Astrocyte of the hippocampus (primary cell): ENCODE results near the gene NEB.
"Not testable (repeated sequence)": the region's sequence is repeated elsewhere in the genome, so short reads cannot be mapped to it uniquely, and the experiment has no call there.

ENCODE experiments used
- DNase-seq: peaks from one replicate; pipeline ENCODE4 v3.0.0; 2011; ENCODE audit warnings: low read depth, low spot score

NEB gene

DNA sequence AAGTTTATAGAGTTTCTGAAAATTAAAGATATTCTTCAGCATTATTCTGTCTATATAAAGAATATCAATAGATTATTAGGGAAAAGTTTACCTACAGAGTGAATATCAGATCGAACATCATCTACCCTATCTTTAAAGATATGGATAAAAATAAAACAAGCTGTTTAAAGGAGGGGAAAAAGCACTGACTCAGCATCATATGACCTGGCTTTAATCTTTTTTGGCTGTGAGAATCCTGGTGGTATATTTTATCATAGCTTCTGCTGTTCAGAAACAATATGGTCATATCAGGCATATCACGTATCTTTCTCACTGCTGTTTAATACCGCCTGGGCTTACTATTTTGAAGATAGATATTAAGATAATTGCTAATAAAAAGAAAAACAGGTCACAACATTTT lies 80.2 kb downstream of the NEB start:
- DNase-seq = no peak

DNA sequence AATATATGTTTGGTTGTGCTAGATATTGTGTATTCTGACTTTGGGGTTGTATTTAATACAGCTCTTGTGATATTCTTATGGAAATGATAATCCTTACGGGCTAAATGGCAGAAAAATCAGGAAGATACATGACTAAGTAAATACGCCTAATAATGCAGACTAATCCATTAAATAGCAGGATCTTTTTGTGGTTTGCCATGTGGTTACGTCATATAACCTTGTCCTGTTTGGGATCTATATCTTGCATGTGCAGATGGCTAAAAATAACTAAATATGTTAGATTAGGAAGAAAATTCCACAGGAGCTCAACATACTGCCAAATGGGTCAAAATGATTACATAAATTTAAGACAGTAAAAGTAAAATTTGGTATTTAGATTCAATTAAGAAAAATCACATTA lies 83.0 kb downstream of the NEB start:
- no peak for DNase-seq

DNA sequence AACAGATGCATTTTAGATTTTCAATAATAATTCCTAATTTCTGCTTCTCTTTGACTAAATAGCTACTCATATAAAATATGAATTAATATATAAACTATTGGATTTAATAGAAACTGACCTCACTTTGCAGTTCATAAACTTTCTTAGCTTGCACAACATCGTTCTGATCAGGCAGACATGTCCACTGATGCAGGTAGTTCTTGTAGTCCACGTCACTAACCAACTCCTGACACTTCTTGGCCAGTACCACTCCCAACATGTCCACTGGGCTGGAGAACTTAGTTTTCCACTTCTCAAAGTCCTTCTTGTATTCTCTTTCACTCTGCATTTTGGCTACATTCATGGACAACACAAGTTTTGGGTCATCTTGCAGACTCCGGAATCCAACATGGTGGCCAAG lies 83.8 kb downstream of the NEB start:
- no peak for DNase-seq

DNA sequence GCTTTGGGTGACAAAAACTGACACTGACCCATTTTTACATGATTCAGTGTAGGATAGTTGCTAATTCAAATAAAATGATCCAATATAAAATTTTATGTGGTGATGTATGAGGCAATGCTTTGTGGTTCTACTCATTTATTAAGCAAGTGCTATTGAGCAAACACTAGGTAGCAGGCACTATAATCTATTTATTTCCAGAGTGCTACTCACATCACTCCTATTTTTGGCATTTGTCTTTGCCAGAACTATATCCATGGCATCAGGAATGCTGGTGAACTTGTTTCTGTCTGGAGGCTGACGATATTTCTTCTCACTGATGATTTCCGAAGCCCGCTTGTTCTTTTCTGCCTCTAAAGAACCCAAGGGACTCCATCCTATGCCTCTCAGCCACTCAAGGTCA lies 84.3 kb downstream of the NEB start:
- no peak for DNase-seq

DNA sequence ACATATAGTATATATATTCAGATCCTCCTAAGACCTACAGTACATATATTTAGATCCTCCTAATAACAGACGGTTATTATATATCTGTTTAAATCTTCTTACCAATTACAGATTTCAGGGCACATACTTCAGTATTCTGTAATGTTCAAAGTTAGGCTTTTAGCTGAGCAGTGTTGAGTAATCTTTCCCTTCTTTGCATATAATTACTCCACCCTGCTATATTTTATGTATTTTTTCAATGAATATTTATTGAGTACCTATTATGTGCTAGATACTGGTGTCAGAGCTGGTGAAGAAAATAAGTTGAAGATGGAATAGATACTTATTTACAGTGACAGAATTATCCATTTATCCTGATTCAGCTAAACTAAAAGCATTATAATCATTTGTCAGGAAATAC lies 84.9 kb downstream of the NEB start:
- no peak for DNase-seq

DNA sequence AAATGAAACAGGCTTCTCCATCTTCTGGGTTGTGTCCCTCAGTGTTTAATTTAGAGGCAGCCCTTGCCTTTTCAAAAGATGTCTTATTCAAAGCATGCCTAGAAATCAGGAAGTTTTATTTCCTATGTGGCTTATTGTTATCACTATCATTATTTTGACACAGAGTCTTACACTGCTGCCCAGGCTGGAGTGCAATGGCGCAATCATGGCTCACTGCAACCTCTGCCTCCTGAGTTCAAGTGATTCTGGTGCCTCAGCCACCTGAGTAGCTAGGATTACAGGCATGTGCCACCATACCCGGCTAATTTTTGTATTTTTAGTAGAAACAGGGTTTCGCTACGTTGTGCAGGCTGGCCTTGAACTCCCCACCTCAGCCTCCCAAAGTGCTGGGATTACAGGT lies 87.8 kb downstream of the NEB start:
- not testable (repeated sequence) for DNase-seq

DNA sequence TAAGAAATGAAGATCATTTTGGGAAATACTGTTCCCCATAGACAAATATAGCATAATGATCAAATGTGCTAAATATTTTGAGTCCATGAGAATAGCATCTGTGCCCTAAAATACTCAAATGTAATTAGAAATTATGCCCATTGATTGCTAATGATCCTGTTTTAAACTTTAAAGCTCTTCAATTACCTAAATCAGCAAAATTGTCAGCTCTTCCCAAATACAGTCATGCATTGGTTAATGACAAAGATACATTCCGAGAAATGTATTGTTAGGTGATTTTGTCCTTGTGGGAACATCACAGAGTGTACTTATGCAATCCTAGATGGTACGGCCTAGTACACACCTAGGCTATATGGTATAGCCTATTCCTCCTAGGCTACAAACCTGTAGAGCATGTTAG lies 89.7 kb downstream of the NEB start:
- no peak for DNase-seq

DNA sequence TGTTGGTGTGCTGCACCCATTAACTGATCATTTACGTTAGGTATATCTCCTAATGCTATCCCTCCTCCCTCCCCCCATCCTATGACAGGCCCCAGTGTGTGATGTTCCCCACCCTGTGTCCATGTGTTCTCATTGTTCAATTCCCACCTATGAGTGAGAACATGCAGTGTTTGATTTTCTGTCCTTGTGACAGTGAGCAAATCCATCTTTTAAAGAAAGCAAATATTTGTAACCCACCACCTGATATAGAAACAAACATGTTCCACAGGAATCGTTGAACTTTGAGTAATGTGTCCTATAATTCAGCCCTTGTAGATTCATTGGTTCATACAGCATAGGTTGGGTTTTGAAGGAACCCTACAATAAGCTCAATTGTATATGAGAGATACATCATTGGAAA lies 92.4 kb downstream of the NEB start:
- not testable (repeated sequence) for DNase-seq

DNA sequence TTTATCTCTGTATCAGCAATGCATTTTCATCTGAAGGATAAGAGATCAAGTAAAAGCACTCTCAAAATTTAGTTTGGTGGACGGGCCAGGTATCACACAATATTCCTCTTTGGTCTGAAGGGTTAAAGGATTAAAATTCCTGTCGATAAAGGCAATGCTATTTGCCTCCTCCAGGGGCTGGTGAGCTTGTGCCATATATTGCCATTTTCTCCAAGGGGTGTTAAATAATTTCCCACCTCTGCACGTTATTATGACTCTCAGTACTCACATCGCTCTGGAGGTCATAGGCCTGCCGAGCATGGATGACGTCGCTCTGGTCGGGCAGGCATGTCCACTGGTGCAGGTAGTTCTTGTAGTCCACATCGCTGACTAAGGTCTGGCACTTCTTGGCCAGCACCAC lies 94.2 kb downstream of the NEB start:
- no peak for DNase-seq

DNA sequence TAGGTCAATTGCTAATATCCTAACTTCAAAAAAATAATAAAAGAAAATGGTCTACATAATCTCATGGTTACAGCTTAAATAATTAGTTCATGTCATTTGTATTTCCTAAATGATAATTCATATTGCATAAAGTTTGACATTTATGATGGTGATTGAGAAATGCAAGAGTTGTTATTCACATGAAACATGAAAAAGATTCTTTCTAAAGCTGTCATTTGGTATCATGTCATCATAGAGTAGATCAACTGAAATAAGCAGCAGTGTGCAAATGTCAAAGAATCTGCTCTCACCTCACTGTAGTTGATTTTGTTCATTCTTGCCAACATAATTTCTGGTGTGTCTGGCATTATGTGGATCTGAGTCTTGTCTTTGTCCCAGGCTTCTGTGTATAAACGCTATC lies 95.3 kb downstream of the NEB start:
- no peak for DNase-seq

DNA sequence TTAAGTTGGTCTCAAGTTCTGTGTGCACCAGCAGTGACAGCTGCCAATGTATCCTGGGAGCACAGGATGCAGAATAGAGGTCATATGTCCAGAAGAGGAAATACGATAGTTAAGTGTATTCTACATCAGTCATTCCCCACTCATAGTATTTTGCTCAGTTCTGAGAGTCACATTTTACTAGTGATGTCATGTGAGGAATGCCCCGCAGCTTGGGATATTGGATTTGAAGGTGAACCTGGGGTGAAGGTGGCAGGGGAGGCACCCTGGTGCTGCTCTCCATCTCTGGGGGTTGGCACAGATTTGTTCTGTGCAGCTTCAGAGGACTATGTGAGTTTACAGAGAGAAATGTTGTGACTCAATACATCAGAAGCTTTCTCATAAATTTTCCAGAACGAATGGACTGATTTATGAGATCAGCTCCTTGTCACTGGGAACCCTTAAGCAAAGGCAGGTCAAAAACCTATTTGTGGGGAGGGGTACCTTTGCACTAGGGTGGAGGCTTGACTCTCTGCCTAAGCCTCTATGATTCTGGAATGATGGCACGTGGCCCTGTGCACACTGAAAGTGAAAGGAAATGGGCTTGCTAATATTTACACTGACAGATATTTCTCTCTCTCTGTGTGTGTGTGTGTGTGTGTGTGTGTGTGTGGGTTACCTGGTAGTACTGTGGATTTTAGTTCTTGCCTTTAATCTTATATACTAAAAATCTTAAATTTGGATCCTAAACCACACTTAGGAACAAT lies 95.9 kb downstream of the NEB start:
- DNase-seq = no peak

DNA sequence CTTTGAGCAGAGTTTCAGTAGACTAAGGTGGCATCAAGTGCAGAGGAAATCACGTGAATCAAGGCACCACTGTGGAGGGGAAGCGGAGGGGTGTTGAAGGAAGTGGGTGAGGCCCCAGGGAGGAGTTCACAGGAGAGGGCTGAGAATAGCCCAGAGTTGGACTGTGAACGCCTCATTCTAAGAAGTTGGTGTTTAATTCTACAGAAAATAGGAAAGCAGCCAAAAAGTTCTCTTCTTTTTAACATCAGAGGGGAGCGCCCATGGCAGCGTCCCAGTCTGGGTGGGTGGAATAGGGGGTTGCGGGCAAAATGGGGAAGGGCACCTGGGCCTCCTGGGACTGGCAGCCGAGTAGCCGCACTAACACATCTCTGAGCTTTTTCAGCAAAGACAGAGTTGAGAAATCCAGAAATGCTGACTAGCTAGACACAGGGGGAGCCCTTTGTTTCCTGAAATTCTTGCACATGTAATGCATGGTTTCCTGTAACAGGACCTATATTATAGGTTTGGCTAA lies 97.0 kb downstream of the NEB start:
- DNase-seq = no peak

DNA sequence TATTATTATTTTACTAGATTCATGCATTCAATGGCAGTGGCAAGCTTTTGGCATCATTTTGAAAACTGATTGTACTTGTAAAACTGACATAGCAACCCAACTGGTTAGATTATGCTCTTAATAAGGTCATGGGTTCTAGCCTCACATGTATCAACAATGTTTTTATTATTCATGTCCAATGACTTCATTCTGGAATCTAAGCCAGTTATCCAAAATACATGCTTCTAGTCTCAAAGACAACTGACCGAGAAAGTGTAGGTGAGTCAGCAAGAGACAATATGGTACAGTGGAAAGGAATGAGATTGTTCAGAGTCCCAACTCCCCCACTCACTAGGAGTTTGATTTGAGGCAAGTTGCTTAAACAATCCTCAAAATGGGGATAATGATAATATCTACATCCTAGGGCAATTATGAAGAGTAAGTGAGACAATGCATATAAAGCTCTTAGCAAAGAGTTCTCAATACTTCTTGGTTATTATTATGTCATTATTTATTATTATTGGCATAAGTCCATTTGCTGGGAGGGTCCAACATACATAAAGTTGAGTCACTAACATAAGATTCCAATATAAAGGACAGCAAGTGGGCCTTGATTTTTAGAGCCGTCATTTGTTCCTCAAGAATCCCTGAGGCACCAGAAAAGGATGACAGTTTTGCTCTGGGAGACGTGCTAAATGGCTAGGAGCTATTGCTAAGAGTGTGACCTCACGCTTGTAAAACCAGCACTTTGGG lies 99.4 kb downstream of the NEB start:
- no peak for DNase-seq

DNA sequence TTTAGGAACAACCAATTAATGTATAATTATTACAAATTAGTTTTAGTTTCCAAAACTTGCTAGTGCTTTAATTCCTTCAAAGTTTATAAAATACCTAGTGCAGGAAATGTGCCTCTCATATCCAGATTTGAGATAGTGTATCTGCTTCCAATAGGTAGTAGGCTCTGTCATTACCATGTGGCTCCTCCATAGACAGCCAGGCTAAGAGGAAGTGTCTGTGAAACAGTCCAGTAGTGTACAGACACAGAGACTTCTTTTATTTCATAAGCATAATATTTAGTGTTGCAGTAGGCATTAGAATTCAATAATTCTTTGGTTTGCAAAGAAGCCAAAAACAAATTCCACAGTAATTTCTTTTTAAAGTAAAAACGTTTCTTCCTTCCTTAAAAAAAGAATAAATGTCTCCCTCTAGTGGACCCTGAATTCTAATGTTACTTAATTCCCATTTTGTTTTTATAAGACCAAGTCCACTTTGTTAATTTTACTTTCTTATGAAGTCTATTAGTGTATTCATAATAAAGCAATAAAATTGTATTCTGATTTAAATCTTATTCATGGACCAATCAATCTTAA lies 101.2 kb downstream of the NEB start:
- peak; percentile 15 for DNase-seq

DNA sequence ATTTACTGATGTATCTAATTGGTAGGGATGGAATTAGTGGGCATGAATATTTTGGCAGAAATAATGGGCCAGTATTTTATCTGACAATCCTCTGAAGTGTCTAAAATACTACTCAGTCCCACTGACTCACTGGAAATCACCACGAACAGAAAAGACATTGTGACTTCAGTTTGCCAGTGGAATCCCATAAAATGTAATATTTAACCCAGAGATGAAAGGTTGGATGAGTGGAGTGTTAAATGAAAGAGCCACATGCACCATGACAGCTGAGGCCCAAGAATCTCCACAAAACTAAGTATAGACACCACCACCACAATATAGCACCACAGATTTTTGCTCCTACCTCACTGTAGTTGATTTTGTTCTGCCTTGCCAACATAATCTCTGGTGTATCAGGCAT lies 103.9 kb downstream of the NEB start:
- DNase-seq = no peak

DNA sequence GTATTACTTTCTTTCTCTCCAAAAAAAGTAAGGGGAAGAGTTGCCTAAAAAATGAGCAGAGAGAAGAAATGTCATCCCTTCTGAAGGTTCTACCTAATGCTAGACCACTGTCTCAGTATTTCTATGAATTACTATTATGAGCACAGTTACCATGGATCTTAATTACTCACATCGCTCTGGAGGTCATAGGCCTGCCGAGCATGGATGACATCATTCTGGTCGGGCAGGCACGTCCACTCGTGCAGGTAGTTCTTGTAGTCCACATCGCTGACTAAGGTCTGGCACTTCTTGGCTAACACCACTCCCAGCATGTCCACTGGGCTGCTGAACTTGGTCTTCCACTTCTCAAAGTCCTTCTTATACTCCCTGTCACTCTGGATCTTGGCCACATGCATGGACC lies 106.9 kb downstream of the NEB start:
- no peak for DNase-seq

DNA sequence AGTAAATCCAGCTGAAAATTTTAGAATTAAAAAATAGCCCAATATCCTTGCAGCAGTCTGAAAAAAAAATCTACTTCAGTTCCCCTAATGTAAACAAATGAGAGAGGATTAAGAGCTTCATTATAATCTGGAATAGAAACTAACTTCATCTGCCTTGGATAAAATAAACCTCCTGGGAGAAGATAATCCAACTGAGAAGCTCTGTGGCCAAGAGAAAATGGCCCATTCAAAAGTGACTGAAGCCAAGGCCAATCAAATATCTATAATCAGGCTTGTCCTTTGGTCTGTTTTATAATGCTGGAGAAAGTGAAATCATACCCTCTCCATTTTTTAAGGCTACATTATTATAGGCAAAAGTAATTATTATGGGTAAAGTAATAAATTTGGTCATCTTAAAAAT lies 110.0 kb downstream of the NEB start:
- no peak for DNase-seq

DNA sequence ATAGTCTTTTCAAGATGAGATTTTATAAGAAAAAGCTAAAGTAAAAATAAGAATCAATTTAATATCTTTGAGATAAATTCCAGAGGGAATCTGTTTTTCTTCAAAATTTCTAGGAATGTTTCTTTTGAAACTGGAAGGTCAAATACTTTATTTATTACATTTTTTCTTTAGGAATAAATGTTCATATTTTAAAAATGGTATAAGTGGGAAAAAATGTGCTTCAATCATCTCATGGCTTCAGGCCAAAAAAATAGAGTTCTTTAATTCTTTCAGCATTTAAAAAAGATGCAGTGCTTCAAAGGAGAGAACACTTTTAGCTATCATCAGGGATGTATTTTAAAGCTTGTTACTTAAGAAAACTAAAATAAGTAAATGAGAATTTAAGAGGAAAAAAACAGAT lies 110.6 kb downstream of the NEB start:
- DNase-seq = no peak

DNA sequence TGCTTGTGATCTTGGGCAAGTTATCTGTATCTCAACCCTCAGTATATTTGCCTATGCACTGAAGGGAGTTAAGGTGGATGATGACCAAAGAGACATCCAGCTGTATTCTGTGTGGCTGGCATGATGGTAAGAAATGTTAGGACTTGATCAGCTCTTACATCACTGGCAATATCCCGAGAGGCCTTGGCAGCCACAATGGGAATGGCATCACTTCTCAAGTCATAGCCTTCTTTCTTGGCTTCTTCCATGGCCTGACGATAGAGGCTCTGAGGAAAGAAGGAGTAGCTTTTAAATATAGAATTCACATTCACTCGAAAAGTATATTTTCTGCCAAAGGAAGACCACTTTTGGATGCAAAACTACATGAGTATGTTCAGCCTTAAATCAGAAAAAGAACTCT lies 113.5 kb downstream of the NEB start:
- no peak for DNase-seq

DNA sequence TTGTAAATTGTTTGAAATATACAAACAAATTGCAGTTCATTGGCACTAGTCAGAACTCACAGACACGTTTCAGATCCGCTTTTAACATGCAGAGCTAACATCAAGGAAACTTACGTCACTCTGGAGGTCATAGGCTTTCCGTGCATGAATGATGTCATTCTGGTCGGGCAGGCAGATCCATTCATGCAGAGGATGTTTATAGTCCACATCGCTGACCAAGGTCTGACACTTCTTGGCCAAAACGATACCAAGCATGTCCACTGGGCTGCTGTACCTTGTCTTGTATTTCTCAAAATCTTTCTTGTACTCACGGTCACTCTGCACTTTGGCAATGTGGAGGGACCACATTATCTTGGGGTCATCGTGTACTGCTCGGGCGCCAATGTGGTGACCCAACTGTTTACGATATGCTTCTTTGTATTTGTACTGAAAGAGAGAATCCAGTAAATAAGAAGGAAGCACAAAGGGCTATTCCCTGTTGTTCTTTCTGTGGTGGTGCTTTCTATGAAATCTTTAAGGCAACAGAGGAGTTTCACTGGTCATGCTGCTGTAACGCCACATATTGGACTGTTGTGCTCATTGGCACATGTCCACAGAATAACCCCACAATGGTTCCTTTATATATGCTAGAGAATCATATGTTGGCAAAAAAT lies 114.8 kb downstream of the NEB start:
- DNase-seq = no peak

DNA sequence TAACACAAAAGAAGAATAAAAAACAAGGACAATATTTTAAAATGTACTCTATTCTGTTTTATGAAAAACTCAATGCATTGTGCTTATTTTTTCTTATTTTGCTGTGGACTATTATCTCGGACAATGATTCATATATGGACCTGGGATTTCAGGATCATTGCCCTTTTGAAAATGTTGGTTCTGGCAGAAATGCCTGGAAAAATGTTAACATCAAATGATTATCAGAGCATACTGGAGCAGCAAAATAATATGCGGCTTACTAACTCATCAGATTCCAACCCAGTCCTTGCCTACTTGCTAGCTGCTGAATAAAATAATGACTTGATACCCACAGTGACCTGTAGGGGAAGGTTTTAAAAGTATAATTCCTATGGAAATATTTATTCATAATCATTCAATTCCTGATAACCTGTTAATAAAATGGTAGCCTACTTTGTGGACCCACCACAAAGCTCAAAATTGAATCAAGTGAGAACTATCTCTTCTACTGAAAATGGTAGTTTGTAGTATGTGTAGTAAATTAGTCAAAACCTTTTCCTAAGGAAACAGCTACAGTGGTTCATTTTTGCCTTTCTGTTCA lies 117.4 kb downstream of the NEB start:
- DNase-seq = no peak
